Panc1 (cell line): ENCODE data around the gene TOGARAM2. TPM values are rescaled to one million over a fixed set of nuclear protein-coding genes. Genes with fewer than 3 reads are reported as not detected.

Experiments used
- ATAC-seq: fragments of 200-7000 bp; cut with Tn5 transposase; 2 replicates; pipeline ENCODE4 v1.9.1; 2020; ENCODE audit warnings: mild to moderate bottlenecking, moderate library complexity
- BruUV-seq: library from RNA; stranded (reverse); fragments of 400-500 nt; replicated peaks from 2 replicates; lab custom pipeline; 2021; lab: Mats Ljungman, UMichigan
- CTCF ChIA-PET: fragments of 300-600 bp; sonication (Branson Sonifier 250); formaldehyde crosslinking; loops from one replicate; lab custom pipeline; 2022; ENCODE audit warnings: antibody characterized with exemption; lab: Charles Lee
- POLR2A ChIA-PET: fragments of 300-600 bp; sonication (Branson Sonifier 250); formaldehyde crosslinking; loops from one replicate; lab custom pipeline; 2022; ENCODE audit warnings: antibody characterized with exemption; lab: Charles Lee
- DNase-seq: peaks from one replicate; pipeline ENCODE4 v3.0.0-alpha.2; 2010; ENCODE audit warnings: low read depth, low spot score
- H3K27ac ChIP-seq: 2 replicates; pipeline ENCODE4 v1.5.1; 2011; ENCODE audit warnings: mild to moderate bottlenecking, low read length, inconsistent platforms
- H3K27me3 ChIP-seq: fragments of 200-500 bp; sonication (Bioruptor generic); 2 replicates; pipeline ENCODE4 v1.6.0; 2014; ENCODE audit warnings: low read length, inconsistent platforms; ENCODE audit not compliant: control insufficient read depth, insufficient read depth
- H3K36me3 ChIP-seq: fragments of 200-500 bp; sonication (Bioruptor generic); 2 replicates; pipeline ENCODE4 v1.5.1; 2014; ENCODE audit warnings: inconsistent platforms, mild to moderate bottlenecking, low read length, moderate library complexity; ENCODE audit not compliant: control insufficient read depth, insufficient read depth
- H3K4me1 ChIP-seq: 2 replicates; pipeline ENCODE4 v1.5.1; 2011; ENCODE audit warnings: inconsistent platforms, mild to moderate bottlenecking, low read length, moderate library complexity; ENCODE audit not compliant: control insufficient read depth, insufficient read depth
- H3K4me3 ChIP-seq, 2 experiments: 2 replicates each; pipeline ENCODE4 v1.5.1; 2011 to 2012; ENCODE audit warnings: low read depth in 2 of 2, low read length in 2 of 2, mild to moderate bottlenecking in 2 of 2, inconsistent platforms in 1 of 2, moderate library complexity in 1 of 2
- H3K9me3 ChIP-seq: fragments of 200-500 bp; sonication (Bioruptor generic); 2 replicates; pipeline ENCODE4 v1.5.1; 2014; ENCODE audit warnings: low read depth, mild to moderate bottlenecking, inconsistent platforms, low read length, moderate library complexity; ENCODE audit not compliant: control insufficient read depth, insufficient read depth
- POLR2AphosphoS5 ChIP-seq: IDR thresholded peaks from 2 replicates; pipeline ENCODE4 v1.6.1; 2012; ENCODE audit warnings: mild to moderate bottlenecking, low read depth, low read length, moderate library complexity
- SIN3A ChIP-seq: IDR thresholded peaks from 2 replicates; pipeline ENCODE4 v1.6.1; 2012; ENCODE audit warnings: low read depth, mild to moderate bottlenecking, low read length, moderate library complexity, borderline replicate concordance; ENCODE audit not compliant: insufficient read depth
- TCF7L2 ChIP-seq: IDR thresholded peaks from 2 replicates; pipeline ENCODE4 v1.6.1; 2011; ENCODE audit warnings: mild to moderate bottlenecking, low read depth, low read length, inconsistent platforms
- in situ Hi-C: cut with HindIII; loops from 2 replicates; pipeline ENCODE4 v1.10.0; 2016; ENCODE audit warnings: low sequenced_read_pairs, low pct_unique_long_range_greater_than_20kb
- intact Hi-C: fragments of 100-400 bp; cut with micrococcal nuclease; formaldehyde crosslinking; loops from one replicate; pipeline ENCODE4 v1.10.0; 2022; ENCODE audit not compliant: unreplicated experiment
- total RNA-seq: library from RNA; stranded (reverse); gene quantifications from one replicate; pipeline ENCODE4 v1.2.1, GENCODE V29; 2021; ENCODE audit not compliant: unreplicated experiment
- TF ChIP-seq, protein P1 (sequence below), 2 experiments: IDR thresholded peaks; 2 replicates each; pipeline ENCODE4 v1.6.1; 2011 to 2012; ENCODE audit warnings: low read depth in 2 of 2, control low read depth in 1 of 2, low read length in 1 of 2, mild to moderate bottlenecking in 1 of 2, moderate library complexity in 1 of 2; ENCODE audit not compliant: insufficient read depth in 1 of 2
- TF ChIP-seq, protein P2 (sequence below): fragments of 450-650 bp; IDR thresholded peaks from 2 replicates; pipeline ENCODE4 v1.5.1; 2017; ENCODE audit warnings: mild to moderate bottlenecking

Gene TOGARAM2
- total RNA-seq, 1 experiment from 2014 or later = 0.44 TPM

GRCh38 chr2:29063056-29063455 is 82.0 kb downstream of the TOGARAM2 start:
- Histone ChIP-seq H3K4me1 (no peaks in the 10 kb centered on the region; the same call in 1 of the 2 replicates), H3K36me3 (no peaks in the 10 kb centered on the region), H3K4me3 (no peak overlapping the region), H3K9me3 (no peaks in the 10 kb centered on the region), H3K27ac (no peak overlapping the region; the same call in 1 of the 2 replicates), H3K27me3 (no peaks in the 10 kb centered on the region)
- BruUV-seq = no TSS peak
- no peak for ATAC-seq
- CTCF ChIA-PET = interaction anchor here (0.6 kb wide), 1 partner anchor 46 kb away, joined by 3 read pairs; no protein-coding TSS in a partner anchor
- no peak for DNase-seq
- TF ChIP-seq, protein P1, sequence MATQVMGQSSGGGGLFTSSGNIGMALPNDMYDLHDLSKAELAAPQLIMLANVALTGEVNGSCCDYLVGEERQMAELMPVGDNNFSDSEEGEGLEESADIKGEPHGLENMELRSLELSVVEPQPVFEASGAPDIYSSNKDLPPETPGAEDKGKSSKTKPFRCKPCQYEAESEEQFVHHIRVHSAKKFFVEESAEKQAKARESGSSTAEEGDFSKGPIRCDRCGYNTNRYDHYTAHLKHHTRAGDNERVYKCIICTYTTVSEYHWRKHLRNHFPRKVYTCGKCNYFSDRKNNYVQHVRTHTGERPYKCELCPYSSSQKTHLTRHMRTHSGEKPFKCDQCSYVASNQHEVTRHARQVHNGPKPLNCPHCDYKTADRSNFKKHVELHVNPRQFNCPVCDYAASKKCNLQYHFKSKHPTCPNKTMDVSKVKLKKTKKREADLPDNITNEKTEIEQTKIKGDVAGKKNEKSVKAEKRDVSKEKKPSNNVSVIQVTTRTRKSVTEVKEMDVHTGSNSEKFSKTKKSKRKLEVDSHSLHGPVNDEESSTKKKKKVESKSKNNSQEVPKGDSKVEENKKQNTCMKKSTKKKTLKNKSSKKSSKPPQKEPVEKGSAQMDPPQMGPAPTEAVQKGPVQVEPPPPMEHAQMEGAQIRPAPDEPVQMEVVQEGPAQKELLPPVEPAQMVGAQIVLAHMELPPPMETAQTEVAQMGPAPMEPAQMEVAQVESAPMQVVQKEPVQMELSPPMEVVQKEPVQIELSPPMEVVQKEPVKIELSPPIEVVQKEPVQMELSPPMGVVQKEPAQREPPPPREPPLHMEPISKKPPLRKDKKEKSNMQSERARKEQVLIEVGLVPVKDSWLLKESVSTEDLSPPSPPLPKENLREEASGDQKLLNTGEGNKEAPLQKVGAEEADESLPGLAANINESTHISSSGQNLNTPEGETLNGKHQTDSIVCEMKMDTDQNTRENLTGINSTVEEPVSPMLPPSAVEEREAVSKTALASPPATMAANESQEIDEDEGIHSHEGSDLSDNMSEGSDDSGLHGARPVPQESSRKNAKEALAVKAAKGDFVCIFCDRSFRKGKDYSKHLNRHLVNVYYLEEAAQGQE (IDR thresholded peaks at IDR 0.05; ENCODE audit: insufficient read depth in 1 of 2, low read depth in 2 of 2, low read length in 1 of 2) = no peak
- TF ChIP-seq TCF7L2 (no peak), POLR2AphosphoS5 (no peak), SIN3A (no peak)
- TF ChIP-seq, protein P2, sequence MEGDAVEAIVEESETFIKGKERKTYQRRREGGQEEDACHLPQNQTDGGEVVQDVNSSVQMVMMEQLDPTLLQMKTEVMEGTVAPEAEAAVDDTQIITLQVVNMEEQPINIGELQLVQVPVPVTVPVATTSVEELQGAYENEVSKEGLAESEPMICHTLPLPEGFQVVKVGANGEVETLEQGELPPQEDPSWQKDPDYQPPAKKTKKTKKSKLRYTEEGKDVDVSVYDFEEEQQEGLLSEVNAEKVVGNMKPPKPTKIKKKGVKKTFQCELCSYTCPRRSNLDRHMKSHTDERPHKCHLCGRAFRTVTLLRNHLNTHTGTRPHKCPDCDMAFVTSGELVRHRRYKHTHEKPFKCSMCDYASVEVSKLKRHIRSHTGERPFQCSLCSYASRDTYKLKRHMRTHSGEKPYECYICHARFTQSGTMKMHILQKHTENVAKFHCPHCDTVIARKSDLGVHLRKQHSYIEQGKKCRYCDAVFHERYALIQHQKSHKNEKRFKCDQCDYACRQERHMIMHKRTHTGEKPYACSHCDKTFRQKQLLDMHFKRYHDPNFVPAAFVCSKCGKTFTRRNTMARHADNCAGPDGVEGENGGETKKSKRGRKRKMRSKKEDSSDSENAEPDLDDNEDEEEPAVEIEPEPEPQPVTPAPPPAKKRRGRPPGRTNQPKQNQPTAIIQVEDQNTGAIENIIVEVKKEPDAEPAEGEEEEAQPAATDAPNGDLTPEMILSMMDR = no peak
- in situ Hi-C loops = no loop called here
- intact Hi-C loops = no loop called here
- POLR2A ChIA-PET = no interaction called here

GRCh38 chr2:29063646-29064345 is 82.7 kb downstream of the TOGARAM2 start:
- TF ChIP-seq, protein P2 = no peak
- TF ChIP-seq, protein P1 (IDR thresholded peaks at IDR 0.05; ENCODE audit: insufficient read depth in 1 of 2, low read depth in 2 of 2, low read length in 1 of 2) = no peak
- TF ChIP-seq SIN3A (no peak), TCF7L2 (no peak), POLR2AphosphoS5 (no peak)
- Histone ChIP-seq H3K9me3 (no peaks in the 10 kb centered on the region), H3K4me3 (no peak overlapping the region), H3K36me3 (no peaks in the 10 kb centered on the region), H3K4me1 (no peaks in the 10 kb centered on the region; the same call in 1 of the 2 replicates), H3K27ac (no peak overlapping the region), H3K27me3 (no peaks in the 10 kb centered on the region)
- no TSS peak for BruUV-seq
- ChIA-PET POLR2A (no interaction called here), CTCF (interaction anchor here (0.6 kb wide), 1 partner anchor 45 kb away, joined by 3 read pairs; no protein-coding TSS in a partner anchor)
- in situ Hi-C loops (no loop called here), intact Hi-C loops (no loop called here)
- DNase-seq = no peak
- ATAC-seq = no peak
